Measurements from ENCODE around the gene PBX3. TPM values are rescaled to one million over a fixed set of nuclear protein-coding genes. Genes with fewer than 3 reads are reported as not detected.

The PBX3 gene
- total RNA-seq, 1 experiment from 2014 or later, result 46.0 TPM

GRCh38 chr9:125948887-125949596 is 201.9 kb downstream of the PBX3 start:
- peaks cover 13 to 16% of the 10 kb centered on the region in 2 experiments for H3K9me3 Mint-ChIP-seq
- no peak overlapping the region for H3K4me3 Mint-ChIP-seq
- H2BK5ac ChIP-seq (ENCODE audit: insufficient read length, low read length), result no peak overlapping the region
- H4K5ac ChIP-seq (ENCODE audit: insufficient read length, low read depth, low read length), result no peak overlapping the region
- H4K20me1 ChIP-seq (ENCODE audit: control insufficient read depth, insufficient read depth, insufficient read length), result no peaks in the 10 kb centered on the region
- H4K8ac ChIP-seq (replicated peaks; ENCODE audit: insufficient read length, low read depth, low read length), result no peak overlapping the region
- H2AFZ ChIP-seq (ENCODE audit: low read length), result no peak overlapping the region
- no peak overlapping the region for H3K4ac ChIP-seq (ENCODE audit: low read depth, low read length)
- peaks cover 3% of the 10 kb centered on the region; the same call in 1 of the 2 replicates for H3K4me1 ChIP-seq (ENCODE audit: insufficient read depth, low read length)
- H3K36me3 Mint-ChIP-seq (ENCODE audit: insufficient read depth in 1 of 3, low read depth in 3 of 3), result peaks cover 22 to 29% (median 23%) of the 10 kb centered on the region in 3 experiments
- no peaks in the 10 kb centered on the region for H3K79me2 ChIP-seq (ENCODE audit: insufficient read depth, low read length)
- H2AK5ac ChIP-seq (ENCODE audit: insufficient read length, low read length), result no peak overlapping the region
- H3K27me3 Mint-ChIP-seq (ENCODE audit: low read depth), result no peaks in the 10 kb centered on the region
- no peak overlapping the region for H3K14ac ChIP-seq (ENCODE audit: insufficient read depth, low read length)
- H2BK120ac ChIP-seq (ENCODE audit: low read depth, low read length, poor library complexity, severe bottlenecking), result no peak overlapping the region
- no peak for TF ChIP-seq CTCF (conservative IDR thresholded peaks at IDR 0.05)
- no peak overlapping the region for H3K9ac ChIP-seq (ENCODE audit: extremely low read depth, insufficient read length, low read length)
- H3K27ac Mint-ChIP-seq, result 0 out of 7 replicates have a peak overlapping the region, but pooled peaks of 1 of the 3 experiments have one; percentile 67
- no peak overlapping the region for H3K23ac ChIP-seq (ENCODE audit: insufficient read length, low read depth, low read length)
- no peak overlapping the region for H2BK20ac ChIP-seq (ENCODE audit: low read depth, low read length, poor library complexity, severe bottlenecking)
- H4K91ac ChIP-seq (ENCODE audit: insufficient read length, low read depth, low read length), result no peak overlapping the region
- no peak overlapping the region for H3K56ac ChIP-seq (ENCODE audit: insufficient read length, low read depth, low read length)
- H3K27ac ChIP-seq (ENCODE audit: insufficient read length, low read depth, low read length), result no peak overlapping the region
- no peaks in the 10 kb centered on the region for H3K23me2 ChIP-seq (ENCODE audit: insufficient read length, low read depth, low read length, poor library complexity, severe bottlenecking)
- no peaks in the 10 kb centered on the region for H3K79me1 ChIP-seq (ENCODE audit: insufficient read depth, low read depth, low read length, poor library complexity, severe bottlenecking)
- H3K4me2 ChIP-seq (ENCODE audit: insufficient read depth, insufficient read length, low read length), result no peak overlapping the region
- H3K18ac ChIP-seq (ENCODE audit: insufficient read length, low read depth, low read length), result no peak overlapping the region
- peaks cover 36 to 37% of the 10 kb centered on the region in 2 experiments for H3K4me1 Mint-ChIP-seq
- no peak overlapping the region for H3T11ph ChIP-seq (ENCODE audit: low read length)
- no peaks in the 10 kb centered on the region for H3K27me3 ChIP-seq (ENCODE audit: insufficient read depth, low read length)
- WGBS (ENCODE audit: extremely low coverage, insufficient read length, low lambda C conversion rate), result no CpG with 5 or more reads among the region's 4 CpGs
- DNase-seq, result no peak
- no peaks in the 10 kb centered on the region for H3K9me3 ChIP-seq (ENCODE audit: control insufficient read depth, low read depth, low read length)
- no peak overlapping the region for H2BK12ac ChIP-seq (ENCODE audit: insufficient read length, low read depth, low read length)
- H2BK15ac ChIP-seq (ENCODE audit: low read depth, low read length), result no peak overlapping the region
